Left ventricle myocardium inferior (tissue), 1 donor: Measurements from ENCODE around the gene STXBP5L. TPM values are rescaled to one million over a fixed set of nuclear protein-coding genes. Genes with fewer than 3 reads are reported as not detected.
"Not testable (repeated sequence)": the region's sequence is repeated elsewhere in the genome, so short reads cannot be mapped to it uniquely, and the experiment has no call there.

Experiments
- DNase-seq: peaks from one replicate; pipeline ENCODE4 v3.0.0-alpha.2; 2020
- H3K27ac ChIP-seq: fragments of 200-600 bp; replicated peaks from 2 replicates; pipeline ENCODE4 v1.8.0; 2021
- H3K27me3 ChIP-seq: fragments of 200-600 bp; 2 replicates; pipeline ENCODE4 v1.8.0; 2021; ENCODE audit warnings: low read depth
- H3K36me3 ChIP-seq: fragments of 200-600 bp; 2 replicates; pipeline ENCODE4 v1.8.0; 2021
- H3K4me1 ChIP-seq: fragments of 200-600 bp; 2 replicates; pipeline ENCODE4 v1.8.0; 2021
- H3K4me3 ChIP-seq: fragments of 200-600 bp; 2 replicates; pipeline ENCODE4 v1.8.0; 2021; ENCODE audit warnings: mild to moderate bottlenecking, moderate library complexity
- H3K9me3 ChIP-seq: fragments of 200-600 bp; replicated peaks from 2 replicates; pipeline ENCODE4 v1.8.0; 2021
- CTCF ChIP-seq: fragments of 200-600 bp; IDR thresholded peaks from 2 replicates; pipeline ENCODE4 v1.8.0; 2021; ENCODE audit warnings: antibody characterized with exemption, mild to moderate bottlenecking, borderline replicate concordance
- intact Hi-C: fragments of 100-400 bp; cut with micrococcal nuclease; formaldehyde crosslinking; loops from one replicate; pipeline ENCODE4 v1.11.0; 2022
- total RNA-seq: library from RNA; stranded (reverse); fragmentation: NEBNext Ultra II Directional; extraction: Animal tissue kit (Norgen Biotek cat#: 25700); gene quantifications from one replicate; pipeline ENCODE4 v1.2.1, GENCODE V29; 2021
- donor health status: DM: no; HTN: yes; CAD: no; lungs with severe emphysema.

The STXBP5L gene
- total RNA-seq, 1 donor from 2014 or later, result not detected

DNA sequence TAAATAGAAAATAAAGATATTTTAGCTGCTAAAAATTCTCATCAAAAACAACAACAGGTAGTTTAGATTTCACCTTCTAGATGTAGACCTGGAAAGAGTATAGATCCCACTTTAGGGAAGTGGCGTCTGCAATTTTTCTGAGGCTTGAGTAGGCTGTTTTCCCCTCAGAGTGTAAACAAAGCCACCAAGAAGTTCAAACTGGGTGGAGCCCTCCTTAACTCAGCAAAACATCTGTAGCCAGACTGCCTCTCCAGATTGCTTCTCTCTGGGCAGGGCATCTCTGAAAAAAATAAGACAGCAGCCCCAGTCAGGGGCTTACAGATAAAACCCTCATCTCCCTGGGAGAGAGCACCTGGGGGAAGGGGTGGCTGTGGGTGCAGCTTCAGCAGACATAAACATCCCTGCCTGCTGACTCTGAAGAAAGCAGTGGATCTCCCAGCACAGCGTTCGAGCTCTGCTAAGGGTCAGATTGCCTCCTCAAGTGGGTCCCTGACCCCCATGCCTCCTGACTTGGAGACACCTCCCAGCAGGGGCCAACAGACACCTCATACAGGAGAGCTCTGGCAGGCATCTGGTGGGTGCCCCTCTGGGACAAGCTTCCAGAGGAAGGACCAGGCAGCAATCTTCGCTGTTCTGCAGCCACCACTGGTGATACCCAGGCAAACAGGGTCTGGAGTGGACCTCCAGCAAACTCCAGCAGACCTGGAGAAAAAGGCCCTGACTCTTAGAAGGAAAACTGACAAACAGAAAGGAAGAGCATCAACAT lies 259.6 kb downstream of the STXBP5L start:
- H3K27ac ChIP-seq, result no peak overlapping the region
- no peak for DNase-seq
- H3K9me3 ChIP-seq, result peaks cover 39% of the 10 kb centered on the region
- no peaks in the 10 kb centered on the region for H3K27me3 ChIP-seq
- no peaks in the 10 kb centered on the region for H3K36me3 ChIP-seq
- TF ChIP-seq CTCF, result no peak
- no peak overlapping the region for H3K4me3 ChIP-seq
- intact Hi-C loops, result no loop called here
- H3K4me1 ChIP-seq, result no peaks in the 10 kb centered on the region

- Histone ChIP-seq H3K9me3 (peaks cover 65% of the 10 kb centered on the region), H3K27ac (no peak overlapping the region), H3K36me3 (no peaks in the 10 kb centered on the region), H3K4me1 (no peaks in the 10 kb centered on the region), H3K4me3 (no peak overlapping the region), H3K27me3 (no peaks in the 10 kb centered on the region)
- TF ChIP-seq CTCF, result no peak
- no peak for DNase-seq
- intact Hi-C loops, result no loop called here
Observed at GRCh38 chr3:121175083-121175482, 267.1 kb downstream of the STXBP5L start.

DNA sequence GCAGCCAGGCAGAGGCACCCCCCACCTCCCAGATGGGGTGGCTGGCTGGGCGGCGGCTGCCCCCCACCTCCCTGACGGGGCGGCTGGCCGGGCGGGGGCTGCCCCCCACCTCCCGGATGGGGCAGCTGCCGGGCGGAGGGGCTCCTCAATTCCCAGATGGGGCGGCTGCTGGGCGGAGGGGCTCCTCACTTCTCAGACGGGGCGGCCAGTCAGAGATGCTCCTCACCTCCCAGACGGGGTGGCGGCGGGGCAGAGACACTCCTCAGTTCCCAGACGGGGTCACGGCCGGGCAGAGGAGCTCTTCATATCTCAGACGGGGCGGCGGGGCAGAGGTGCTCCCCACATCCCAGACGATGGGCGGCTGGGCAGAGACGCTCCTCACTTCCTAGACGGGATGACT lies 282.6 kb downstream of the STXBP5L start:
- H3K36me3 ChIP-seq, DNase-seq, H3K4me3 ChIP-seq, H3K4me1 ChIP-seq, H3K27ac ChIP-seq, H3K27me3 ChIP-seq, intact Hi-C loops: not testable (repeated sequence)
- H3K9me3 ChIP-seq, result peaks cover 74% of the 10 kb centered on the region

- intact Hi-C loops, result no loop called here
- no peak for TF ChIP-seq CTCF
Observed at GRCh38 chr3:121202573-121202972, 294.6 kb downstream of the STXBP5L start.

GRCh38 chr3:121223116-121223515 lies 315.1 kb downstream of the STXBP5L start:
- TF ChIP-seq CTCF, result no peak
- Histone ChIP-seq H3K36me3 (no peaks in the 10 kb centered on the region), H3K4me1 (no peaks in the 10 kb centered on the region), H3K4me3 (no peak overlapping the region), H3K27me3 (no peaks in the 10 kb centered on the region), H3K27ac (no peak overlapping the region), H3K9me3 (no peaks in the 10 kb centered on the region)
- DNase-seq, result no peak
- intact Hi-C loops, result no loop called here

More at GRCh38 chr3:121202573-121202972, 294.6 kb downstream of the STXBP5L start:
- Histone ChIP-seq H3K4me1 (no peaks in the 10 kb centered on the region), H3K27ac (no peak overlapping the region), H3K36me3 (no peaks in the 10 kb centered on the region), H3K27me3 (no peaks in the 10 kb centered on the region), H3K4me3 (no peak overlapping the region), H3K9me3 (peaks cover 56% of the 10 kb centered on the region)
- no peak for DNase-seq

- Histone ChIP-seq H3K27ac (no peak overlapping the region), H3K9me3 (no peaks in the 10 kb centered on the region), H3K4me3 (no peak overlapping the region), H3K4me1 (no peaks in the 10 kb centered on the region), H3K27me3 (no peaks in the 10 kb centered on the region), H3K36me3 (no peaks in the 10 kb centered on the region)
- DNase-seq, result no peak
- TF ChIP-seq CTCF, result no peak
- intact Hi-C loops, result no loop called here
Observed at GRCh38 chr3:121228971-121229370, 321.0 kb downstream of the STXBP5L start.

DNA sequence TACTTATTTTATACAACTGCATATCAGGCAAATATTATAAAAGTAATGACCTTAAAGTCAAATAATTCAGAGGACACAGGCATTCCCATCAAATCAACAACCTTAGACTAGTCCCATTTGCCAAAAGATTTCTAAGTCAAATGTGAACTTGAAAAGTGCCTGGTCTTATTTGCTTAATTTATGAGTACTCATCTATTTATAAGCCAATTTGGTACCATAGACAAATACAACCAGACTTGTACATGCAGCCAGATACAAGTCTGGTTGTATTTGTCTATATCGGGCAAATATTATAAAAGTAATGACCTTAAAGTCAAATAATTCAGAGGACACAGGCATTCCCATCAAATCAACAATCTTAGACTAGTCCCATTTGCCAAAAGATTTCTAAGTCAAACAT lies 322.2 kb downstream of the STXBP5L start:
- DNase-seq, H3K36me3 ChIP-seq, H3K9me3 ChIP-seq, H3K4me3 ChIP-seq, H3K4me1 ChIP-seq, H3K27me3 ChIP-seq, H3K27ac ChIP-seq, intact Hi-C loops: not testable (repeated sequence)
